ENCODE measurements around the gene CSNK1G3. TPM values are rescaled to one million over a fixed set of nuclear protein-coding genes. Genes with fewer than 3 reads are reported as not detected.

Gene CSNK1G3
- total RNA-seq, 2 experiments from 2014 or later: 39.5 to 39.9 TPM

GRCh38 chr5:123549256-123549904 lies 37.4 kb downstream of the CSNK1G3 start:
- CTCF ChIA-PET: no interaction called here

GRCh38 chr5:123554601-123555000 lies 42.6 kb downstream of the CSNK1G3 start:
- POLR2A ChIA-PET: no interaction called here
- CTCF ChIA-PET: interaction anchor here (0.6 kb wide), 1 partner anchor 16 kb away, joined by 3 read pairs; no protein-coding TSS in a partner anchor

More at GRCh38 chr5:123549256-123549904, 37.4 kb downstream of the CSNK1G3 start:
- POLR2A ChIA-PET: interaction anchor here (0.8 to 1.1 kb wide), 2 partner anchors 36 to 126 kb away, joined by 3 read pairs; partner anchors contain the start of gene CEP120

GRCh38 chr5:123557907-123558306 lies 45.9 kb downstream of the CSNK1G3 start:
- POLR2A ChIA-PET: no interaction called here

GRCh38 chr5:123558762-123559433 lies 46.9 kb downstream of the CSNK1G3 start:
- CTCF ChIA-PET: no interaction called here
- POLR2A ChIA-PET: no interaction called here

More at GRCh38 chr5:123557907-123558306, 45.9 kb downstream of the CSNK1G3 start:
- CTCF ChIA-PET: no interaction called here

- POLR2A ChIA-PET: no interaction called here
- CTCF ChIA-PET: no interaction called here
These were observed 47.4 kb downstream of the CSNK1G3 start for GRCh38 chr5:123559434-123559775.

GRCh38 chr5:123561230-123561629 lies 49.3 kb downstream of the CSNK1G3 start:
- ChIA-PET POLR2A (no interaction called here), CTCF (no interaction called here)

- CTCF ChIA-PET: no interaction called here
- POLR2A ChIA-PET: no interaction called here
These were observed 60.0 kb downstream of the CSNK1G3 start for GRCh38 chr5:123571927-123572326.

DNA sequence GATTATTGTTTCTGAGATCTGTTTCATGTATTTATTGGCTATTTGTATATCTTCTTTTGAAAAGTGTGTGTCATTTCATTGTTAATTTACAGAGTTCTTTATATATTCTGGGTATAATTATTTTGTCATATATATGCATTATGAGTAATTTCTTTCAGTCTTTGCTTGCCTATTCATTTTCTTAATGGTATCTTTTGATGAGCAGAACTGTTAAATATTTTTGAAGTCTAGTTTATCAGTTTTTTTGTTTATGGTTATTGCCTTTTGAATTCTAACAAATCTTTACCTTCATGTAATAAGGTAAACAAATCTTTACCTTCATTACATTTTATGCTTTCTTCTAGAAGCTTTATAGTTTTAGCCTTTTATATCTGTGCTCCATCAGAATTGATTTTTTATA lies 66.4 kb downstream of the CSNK1G3 start:
- ChIA-PET POLR2A (no interaction called here), CTCF (no interaction called here)

DNA sequence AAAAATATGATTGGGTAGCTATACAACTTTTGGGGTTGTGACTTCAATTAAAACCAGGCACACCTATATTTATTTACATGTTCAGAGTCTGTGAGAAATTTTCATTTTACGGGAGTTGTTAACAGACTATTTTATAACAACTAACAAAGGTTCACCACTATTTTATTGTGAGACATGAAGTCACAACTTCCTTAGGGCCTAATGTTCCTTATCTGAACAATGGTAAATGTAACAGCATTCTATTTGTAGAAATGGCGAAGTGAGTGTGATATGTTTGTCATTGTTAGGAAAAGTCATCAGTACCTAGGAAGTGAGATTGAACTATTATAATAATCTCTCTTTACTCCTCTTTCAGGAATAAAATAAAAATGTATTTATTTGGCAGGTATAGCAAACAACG lies 67.4 kb downstream of the CSNK1G3 start:
- POLR2A ChIA-PET: no interaction called here
- CTCF ChIA-PET: no interaction called here

- ChIA-PET POLR2A (no interaction called here), CTCF (no interaction called here)
These were observed 70.7 kb downstream of the CSNK1G3 start for GRCh38 chr5:123582550-123583285.

- ChIA-PET POLR2A (no interaction called here), CTCF (no interaction called here)
These were observed 73.9 kb downstream of the CSNK1G3 start for GRCh38 chr5:123585871-123586270.

- POLR2A ChIA-PET: no interaction called here
- CTCF ChIA-PET: no interaction called here
These were observed 82.5 kb downstream of the CSNK1G3 start for GRCh38 chr5:123594434-123594833.

DNA sequence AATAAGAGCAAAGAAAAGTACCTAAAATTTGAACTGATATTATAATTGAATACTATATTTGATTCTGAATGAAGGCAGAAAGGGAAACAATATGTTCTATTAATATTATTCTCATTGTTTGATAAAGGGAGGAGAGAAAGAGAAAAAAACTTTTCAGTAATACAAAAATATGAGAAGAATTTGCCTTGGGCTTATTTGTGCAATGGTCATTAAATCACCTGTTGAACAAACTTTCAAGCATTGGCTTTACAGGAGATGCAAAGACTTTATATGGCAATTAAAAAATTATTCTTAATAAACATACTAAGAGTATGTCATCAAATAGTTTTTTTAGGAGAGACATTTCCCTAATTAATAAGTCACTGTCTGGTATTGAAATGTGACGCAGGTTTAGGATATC lies 85.0 kb downstream of the CSNK1G3 start:
- ChIA-PET POLR2A (no interaction called here), CTCF (no interaction called here)

GRCh38 chr5:123598028-123598689 lies 86.2 kb downstream of the CSNK1G3 start:
- ChIA-PET CTCF (no interaction called here), POLR2A (no interaction called here)

DNA sequence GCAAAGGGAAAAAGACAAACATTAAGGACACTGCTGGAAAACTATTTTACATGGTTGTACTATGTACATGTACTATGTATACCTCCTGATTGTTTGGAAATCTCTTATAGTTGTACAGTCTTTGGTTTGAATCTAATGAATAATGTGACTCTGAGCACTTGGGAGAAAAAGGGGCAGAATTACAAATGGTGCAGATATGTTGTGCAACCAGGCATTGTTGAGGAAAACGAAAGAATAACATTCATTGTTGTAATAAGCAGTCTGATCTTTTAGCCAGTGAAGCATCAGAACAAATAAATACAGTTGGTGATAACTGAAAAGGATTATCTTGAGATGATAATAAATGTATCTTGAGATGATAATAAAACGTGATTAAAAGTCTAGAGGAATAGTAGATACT lies 87.2 kb downstream of the CSNK1G3 start:
- POLR2A ChIA-PET: no interaction called here
- CTCF ChIA-PET: no interaction called here

- ChIA-PET CTCF (no interaction called here), POLR2A (no interaction called here)
These were observed 89.6 kb downstream of the CSNK1G3 start for GRCh38 chr5:123601610-123602009.

DNA sequence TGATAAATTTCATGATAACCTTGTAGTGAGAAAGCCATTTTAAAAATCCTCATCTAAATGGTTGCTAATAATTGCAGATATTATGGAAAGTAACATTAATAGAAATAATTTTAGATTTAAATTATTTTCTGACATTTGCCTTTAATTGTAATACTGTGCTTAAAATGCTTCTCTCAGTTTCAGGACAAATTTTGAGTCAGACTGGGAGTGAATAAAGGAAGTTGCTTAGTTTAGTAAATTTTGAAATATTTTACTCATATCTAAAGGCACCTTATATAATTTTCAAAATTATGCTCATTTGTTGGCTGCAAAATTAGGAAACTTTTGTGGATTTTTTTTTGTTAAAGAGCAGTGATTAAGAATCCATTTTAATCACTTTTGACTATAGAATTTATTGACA lies 93.8 kb downstream of the CSNK1G3 start:
- ChIA-PET POLR2A (no interaction called here), CTCF (no interaction called here)

- ChIA-PET CTCF (interaction anchor here (0.8 to 1.6 kb wide), 5 partner anchors 92 to 238 kb away, joined by 3 to 5 read pairs (median 4); partner anchors contain the start of gene CEP120), POLR2A (no interaction called here)
These were observed 98.2 kb downstream of the CSNK1G3 start for GRCh38 chr5:123610209-123610608.

DNA sequence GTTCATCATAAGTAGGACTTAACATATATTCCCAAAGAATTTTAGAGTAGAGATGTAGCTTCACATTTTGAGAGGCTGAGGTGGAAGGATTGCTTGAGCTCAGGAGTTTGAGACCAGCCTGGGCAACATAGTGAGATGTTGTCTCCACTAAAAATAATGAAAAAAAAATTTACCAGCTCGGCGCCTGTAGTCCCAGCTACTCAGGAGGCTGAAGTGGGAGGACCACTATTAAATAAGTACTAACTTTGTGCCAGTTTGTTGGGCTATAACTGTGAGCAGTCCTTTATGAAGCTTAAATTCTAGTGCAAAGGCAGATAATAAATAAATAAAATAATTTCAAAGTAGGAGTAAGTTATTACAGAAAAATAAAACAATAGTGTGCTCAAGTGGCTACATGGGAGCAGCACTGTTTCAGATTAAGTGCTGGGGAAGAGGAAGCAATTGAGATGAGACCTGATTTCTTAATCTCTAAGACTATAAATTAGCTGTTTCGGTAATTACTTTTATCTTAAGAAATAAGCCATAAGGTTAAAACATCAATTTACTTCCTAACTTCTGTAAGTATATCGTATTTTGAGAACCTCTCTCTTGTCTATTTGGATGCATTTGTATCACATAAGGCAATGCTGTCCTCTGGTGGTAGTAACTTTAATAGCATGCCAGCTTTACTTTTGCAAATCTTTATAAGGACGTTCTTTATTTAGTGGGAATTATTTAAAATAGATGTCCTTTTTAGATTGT lies 98.9 kb downstream of the CSNK1G3 start:
- CTCF ChIA-PET: interaction anchor here (0.8 to 1.6 kb wide), 5 partner anchors 93 to 239 kb away, joined by 3 to 5 read pairs (median 4); partner anchors contain the start of gene CEP120
- POLR2A ChIA-PET: no interaction called here

GRCh38 chr5:123611406-123611709 lies 99.4 kb downstream of the CSNK1G3 start:
- POLR2A ChIA-PET: no interaction called here

More at GRCh38 chr5:123611406-123611709, 99.4 kb downstream of the CSNK1G3 start:
- CTCF ChIA-PET: interaction anchor here (1.5 to 1.6 kb wide), 2 partner anchors 188 to 195 kb away, joined by 4 to 5 read pairs; partner anchors contain the start of gene CEP120

Data from activated CD8-positive, alpha-beta memory T cell treated with anti-CD3 and anti-CD28 coated beads for 36 hours (primary cell).